IMR-90 (cell line): ENCODE results near the gene KCP. TPM values are rescaled to one million over a fixed set of nuclear protein-coding genes. Genes with fewer than 3 reads are reported as not detected.

Source experiments
- ATAC-seq: fragments of 200-7000 bp; cut with Tn5 transposase; 2 replicates; pipeline ENCODE4 v1.9.1; 2020; ENCODE audit warnings: low read depth, mild to moderate bottlenecking, moderate library complexity
- BruUV-seq: library from RNA; stranded (reverse); fragments of 400-500 nt; replicated peaks from 2 replicates; lab custom pipeline; 2021; lab: Mats Ljungman, UMichigan
- CTCF ChIA-PET: fragments of 300-600 bp; formaldehyde crosslinking; extraction: SDS; loops from one replicate; lab custom pipeline; 2021; ENCODE audit warnings: antibody characterized with exemption; lab: Yijun Ruan, JAX
- POLR2A ChIA-PET: fragments of 300-600 bp; sonication (Branson Sonifier 250); formaldehyde crosslinking; loops from one replicate; lab custom pipeline; 2022; ENCODE audit warnings: antibody characterized with exemption; ENCODE audit not compliant: unreplicated experiment; lab: Charles Lee
- DNase-seq: peaks from one replicate; pipeline ENCODE4 v3.0.0; 2013
- H2AFZ ChIP-seq: replicated peaks from 2 replicates; pipeline ENCODE3; 2013; ENCODE audit warnings: low read length, mild to moderate bottlenecking; ENCODE audit not compliant: poor library complexity
- H2AK5ac ChIP-seq: 2 replicates; pipeline ENCODE4 v1.6.1; 2013; ENCODE audit warnings: low read depth, low read length, inconsistent platforms
- H2AK9ac ChIP-seq: replicated peaks from 2 replicates; pipeline ENCODE3; 2013; ENCODE audit warnings: mild to moderate bottlenecking, low read depth, low read length, moderate library complexity; ENCODE audit not compliant: poor library complexity
- H2BK120ac ChIP-seq: 2 replicates; pipeline ENCODE4 v1.6.1; 2013; ENCODE audit warnings: low read depth, low read length, inconsistent platforms
- H2BK15ac ChIP-seq: 3 replicates; pipeline ENCODE4 v1.6.1; 2013; ENCODE audit warnings: low read depth, low read length, inconsistent platforms
- H2BK20ac ChIP-seq: 2 replicates; pipeline ENCODE4 v1.6.1; 2013; ENCODE audit warnings: low read depth, mild to moderate bottlenecking, inconsistent platforms, low read length, moderate library complexity
- H2BK5ac ChIP-seq: 2 replicates; pipeline ENCODE4 v1.6.1; 2013; ENCODE audit warnings: mild to moderate bottlenecking, low read depth, low read length, inconsistent platforms; ENCODE audit not compliant: poor library complexity, severe bottlenecking
- H3K14ac ChIP-seq: replicated peaks from 2 replicates; pipeline ENCODE4 v1.6.1; 2013; ENCODE audit warnings: low read depth, low read length, inconsistent platforms
- H3K18ac ChIP-seq: 2 replicates; pipeline ENCODE4 v1.6.1; 2013; ENCODE audit warnings: low read depth, low read length, control low read depth
- H3K23ac ChIP-seq: 2 replicates; pipeline ENCODE4 v1.6.1; 2013; ENCODE audit warnings: low read depth, low read length, inconsistent platforms
- H3K27ac ChIP-seq: 2 replicates; pipeline ENCODE4 v1.5.1; 2013; ENCODE audit warnings: mild to moderate bottlenecking, control low read depth, low read length; ENCODE audit not compliant: insufficient read depth
- H3K27me3 ChIP-seq: 2 replicates; pipeline ENCODE4 v1.6.1; 2013; ENCODE audit warnings: low read length; ENCODE audit not compliant: control insufficient read depth, insufficient read depth
- H3K36me3 ChIP-seq: 2 replicates; pipeline ENCODE4 v1.6.1; 2013; ENCODE audit warnings: low read length, mixed read lengths; ENCODE audit not compliant: control insufficient read depth, insufficient read depth
- H3K4ac ChIP-seq: 2 replicates; pipeline ENCODE4 v1.6.1; 2013; ENCODE audit warnings: low read depth, low read length, inconsistent platforms
- H3K4me1 ChIP-seq: 2 replicates; pipeline ENCODE4 v1.6.1; 2013; ENCODE audit warnings: low read length, mixed read lengths; ENCODE audit not compliant: control insufficient read depth, insufficient read depth
- H3K4me2 ChIP-seq: 2 replicates; pipeline ENCODE4 v1.6.1; 2013; ENCODE audit warnings: low read depth, mild to moderate bottlenecking, control low read depth, low read length, moderate library complexity
- H3K4me3 ChIP-seq: 2 replicates; pipeline ENCODE4 v1.5.1; 2013; ENCODE audit warnings: low read depth, mild to moderate bottlenecking, control low read depth, low read length, moderate library complexity; ENCODE audit not compliant: insufficient read depth
- H3K56ac ChIP-seq: 2 replicates; pipeline ENCODE4 v1.6.1; 2013; ENCODE audit warnings: low read length, inconsistent platforms; ENCODE audit not compliant: insufficient read depth; ENCODE audit errors: extremely low read depth
- H3K79me1 ChIP-seq, 2 experiments: 2 replicates each; pipeline ENCODE4 v1.6.1; 2013; ENCODE audit warnings: low read length in 2 of 2, inconsistent platforms in 1 of 2, low read depth in 1 of 2
- H3K9ac ChIP-seq: 2 replicates; pipeline ENCODE4 v1.6.1; 2013; ENCODE audit warnings: low read depth, low read length, control low read depth
- H3K9me1 ChIP-seq: 2 replicates; pipeline ENCODE4 v1.6.1; 2013; ENCODE audit warnings: low read length, inconsistent platforms; ENCODE audit not compliant: insufficient read depth
- H3K9me3 ChIP-seq: 2 replicates; pipeline ENCODE4 v1.6.1; 2013; ENCODE audit warnings: low read length; ENCODE audit not compliant: control insufficient read depth, insufficient read depth
- H4K20me1 ChIP-seq: 2 replicates; pipeline ENCODE4 v1.6.1; 2013; ENCODE audit warnings: low read length, inconsistent platforms; ENCODE audit not compliant: insufficient read depth
- H4K5ac ChIP-seq: 2 replicates; pipeline ENCODE4 v1.6.1; 2013; ENCODE audit warnings: mild to moderate bottlenecking, low read depth, low read length, control low read depth
- H4K8ac ChIP-seq, 2 experiments: 2 replicates each; pipeline ENCODE4 v1.6.1; 2013; ENCODE audit warnings: low read depth in 2 of 2, low read length in 2 of 2, control low read depth in 1 of 2, inconsistent platforms in 1 of 2
- H4K91ac ChIP-seq: 2 replicates; pipeline ENCODE4 v1.6.1; 2013; ENCODE audit warnings: low read depth, low read length, inconsistent platforms; ENCODE audit not compliant: insufficient read depth
- MAFK ChIP-seq: IDR thresholded peaks from 2 replicates; pipeline ENCODE4 v1.6.1; 2012; ENCODE audit warnings: low read depth, low read length, improper control_type of control experiment
- POLR2A ChIP-seq: IDR thresholded peaks from 2 replicates; pipeline ENCODE4 v1.6.1; 2012; ENCODE audit warnings: mild to moderate bottlenecking, low read depth, low read length
- RAD21 ChIP-seq: IDR thresholded peaks from 2 replicates; pipeline ENCODE4 v1.6.1; 2012; ENCODE audit warnings: low read length, improper control_type of control experiment
- WGBS, 2 experiments: methylation state at CpG; one replicate each; pipeline versions ENCODE4 v1.1.5 to v1.1.7; 2013; ENCODE audit warnings: missing lambda C conversion rate in 2 of 2; ENCODE audit not compliant: insufficient read length in 1 of 2; ENCODE audit errors: extremely low coverage in 2 of 2; 5-methylcytosine and 5-hydroxymethylcytosine counted together
- dilution Hi-C: fragments of 300-500 bp; cut with HindIII; formaldehyde crosslinking; loops from one replicate; pipeline ENCODE4 v1.14.3; 2018; ENCODE audit warnings: low sequenced_read_pairs; ENCODE audit not compliant: unreplicated experiment
- in situ Hi-C: fragments of 300-500 bp; cut with MboI; formaldehyde crosslinking; loops from 3 replicates; pipeline ENCODE4 v1.14.3; 2019; ENCODE audit warnings: low sequenced_read_pairs, inconsistent platforms, mixed read lengths
- intact Hi-C: fragments of 100-400 bp; cut with micrococcal nuclease; formaldehyde crosslinking; loops from 2 replicates; pipeline ENCODE4 v1.10.0; 2022
- polyA plus RNA-seq, 3 experiments: library from polyadenylated mRNA; depleted of rRNA; stranded (reverse); fragments of >200 nt; gene quantifications; 2 replicates each; pipeline ENCODE4 v1.2.3, GENCODE V29; 2012; ENCODE audit warnings: low replicate concordance in 1 of 3
- total RNA-seq: library from RNA; depleted of rRNA; stranded (reverse); fragments of >200 nt; gene quantifications from 2 replicates; pipeline ENCODE4 v1.2.3, GENCODE V29; 2012

KCP gene
- total and polyA plus RNA-seq, 2 of the 4 experiments (the other 2 are of a cell fraction): 0.03 TPM; not detected in 1

- BruUV-seq: no TSS peak
- WGBS, 2 experiments: no CpG with 5 or more reads among the region's 4 CpGs
- Histone ChIP-seq H2AK5ac (no peak overlapping the region), H2BK20ac (no peak overlapping the region), H2BK15ac (no peak overlapping the region), H2AFZ (no peak overlapping the region), H4K5ac (no peak overlapping the region), H3K9me3 (no peaks in the 10 kb centered on the region), H3K18ac (no peak overlapping the region), H3K56ac (no peak overlapping the region), H3K36me3 (peaks cover 5% of the 10 kb centered on the region), H2BK120ac (no peak overlapping the region), H3K79me1 (no peaks in the 10 kb centered on the region), H3K9me1 (peaks cover 3% of the 10 kb centered on the region), H3K27ac (no peak overlapping the region), H2AK9ac (no peak overlapping the region), H3K4me3 (no peak overlapping the region), H4K91ac (no peak overlapping the region), H4K20me1 (no peaks in the 10 kb centered on the region), H4K8ac (no peak overlapping the region), H3K4me2 (no peak overlapping the region), H3K4me1 (no peaks in the 10 kb centered on the region), H3K9ac (no peak overlapping the region), H3K27me3 (peaks cover 5% of the 10 kb centered on the region), H3K14ac (no peak overlapping the region), H3K4ac (no peak overlapping the region), H2BK5ac (no peak overlapping the region), H3K23ac (no peak overlapping the region)
- in situ Hi-C loops: no loop called here
- ChIA-PET CTCF (no interaction called here), POLR2A (no interaction called here)
- no peak for TF ChIP-seq POLR2A
- TF ChIP-seq MAFK: no peak
- no peak for TF ChIP-seq RAD21
- ATAC-seq (no peak), DNase-seq (no peak)
- intact Hi-C loops: no loop called here
- dilution Hi-C loops: no loop called here
Measured at GRCh38 chr7:128948976-128949760, 38.7 kb upstream of the KCP start.
